ENCODE measurements around the gene INPP5E.

The INPP5E gene

GRCh38 chr9:136438548-136439480, 831 bp downstream of the INPP5E start:
- no peak for DNase-seq (ENCODE audit: low read depth)
- TF ChIP-seq CTCF (IDR thresholded peaks at IDR 0.05; ENCODE audit: control insufficient read depth, insufficient read depth, low read depth, low read length, missing control alignments): no peak
- H3K4me3 ChIP-seq (ENCODE audit: control insufficient read depth, low read depth, low read length): peak overlapping the region; percentile 63

- no peak for TF ChIP-seq CTCF (IDR thresholded peaks at IDR 0.05; ENCODE audit: control insufficient read depth, insufficient read depth, low read depth, low read length, missing control alignments)
- peak overlapping the region; percentile 63 for H3K4me3 ChIP-seq (ENCODE audit: control insufficient read depth, low read depth, low read length)
- DNase-seq (ENCODE audit: low read depth): no peak
These were observed 1.7 kb downstream of the INPP5E start for GRCh38 chr9:136437839-136438547.

GRCh38 chr9:136437430-136437829, 2.2 kb downstream of the INPP5E start:
- no peak for DNase-seq (ENCODE audit: low read depth)
- peak overlapping the region; percentile 63 for H3K4me3 ChIP-seq (ENCODE audit: control insufficient read depth, low read depth, low read length)
- no peak for TF ChIP-seq CTCF (IDR thresholded peaks at IDR 0.05; ENCODE audit: control insufficient read depth, insufficient read depth, low read depth, low read length, missing control alignments)

GRCh38 chr9:136436055-136436634, 3.5 kb downstream of the INPP5E start:
- DNase-seq (ENCODE audit: low read depth): no peak
- no peak overlapping the region for H3K4me3 ChIP-seq (ENCODE audit: control insufficient read depth, low read depth, low read length)
- no peak for TF ChIP-seq CTCF (IDR thresholded peaks at IDR 0.05; ENCODE audit: control insufficient read depth, insufficient read depth, low read depth, low read length, missing control alignments)

GRCh38 chr9:136434580-136435169, 5.0 kb downstream of the INPP5E start:
- TF ChIP-seq CTCF (IDR thresholded peaks at IDR 0.05; ENCODE audit: control insufficient read depth, insufficient read depth, low read depth, low read length, missing control alignments): no peak
- no peak for DNase-seq (ENCODE audit: low read depth)
- no peak overlapping the region for H3K4me3 ChIP-seq (ENCODE audit: control insufficient read depth, low read depth, low read length)

GRCh38 chr9:136433849-136434579, 5.6 kb downstream of the INPP5E start:
- no peak for DNase-seq (ENCODE audit: low read depth)
- H3K4me3 ChIP-seq (ENCODE audit: control insufficient read depth, low read depth, low read length): no peak overlapping the region
- TF ChIP-seq CTCF (IDR thresholded peaks at IDR 0.05; ENCODE audit: control insufficient read depth, insufficient read depth, low read depth, low read length, missing control alignments): no peak

All from AG09309 (cell line).